ENCODE data around the gene TSPAN5.

The TSPAN5 gene

DNA sequence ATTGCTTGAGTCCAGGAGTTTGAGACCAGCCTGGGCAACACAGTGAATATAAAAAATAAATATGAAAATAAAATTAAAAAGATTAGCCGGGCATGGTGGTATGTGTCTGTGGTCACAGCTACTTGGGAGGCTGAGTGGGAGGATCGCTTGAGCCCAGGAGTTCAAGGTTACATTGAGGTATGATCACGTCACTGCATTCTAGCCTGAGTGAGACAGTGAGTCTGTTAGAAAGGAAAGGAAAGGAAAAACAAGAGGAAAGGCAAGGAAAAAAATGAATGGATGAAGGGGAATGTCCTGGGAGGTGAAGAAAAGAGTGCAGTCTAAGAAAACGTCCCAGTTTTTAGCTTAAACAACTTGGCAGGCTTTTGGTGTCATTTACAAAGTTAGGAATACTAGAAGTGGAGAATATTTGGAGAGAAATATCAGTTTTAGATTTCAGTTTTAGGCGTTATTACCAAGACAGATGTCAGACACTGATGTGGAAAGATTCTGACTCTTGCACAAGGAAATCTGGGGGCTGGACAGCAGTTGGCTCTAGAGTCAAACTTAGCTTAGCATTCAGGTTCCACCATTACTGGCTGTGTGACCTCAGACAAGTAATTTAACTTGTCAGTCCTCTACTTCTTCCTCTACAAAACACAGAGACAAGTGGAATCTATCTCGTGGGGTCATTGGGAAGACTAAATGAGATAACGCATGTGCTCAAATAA is 139.0 kb downstream of the TSPAN5 start:
- H2BK15ac ChIP-seq (ENCODE audit: low read length) = no peak overlapping the region
- H3K4ac ChIP-seq (ENCODE audit: low read length) = no peak overlapping the region
- no peak overlapping the region for H3K18ac ChIP-seq (ENCODE audit: low read length)
- H3K9me3 ChIP-seq (replicated peaks in 1 of 2; ENCODE audit: control insufficient read depth in 2 of 2, insufficient read depth in 1 of 2, low read depth in 1 of 2, low read length in 2 of 2) = no peaks in the 10 kb centered on the region
- no peak overlapping the region for H3K27ac ChIP-seq (replicated peaks; ENCODE audit: low read length)
- no peaks in the 10 kb centered on the region for H3K27me3 ChIP-seq (ENCODE audit: control insufficient read depth in 3 of 3, insufficient read depth in 3 of 3, low read depth in 1 of 3, low read length in 3 of 3)
- H4K91ac ChIP-seq (ENCODE audit: low read depth, low read length, poor library complexity) = no peak overlapping the region
- H3K4me1 ChIP-seq (ENCODE audit: control insufficient read depth in 2 of 2, insufficient read depth in 1 of 2, low read depth in 1 of 2, low read length in 2 of 2) = peaks cover 14 to 22% of the 10 kb centered on the region in 2 donors
- no peak overlapping the region for H3K4me2 ChIP-seq (ENCODE audit: insufficient read depth, low read length, poor library complexity, severe bottlenecking)
- H2BK5ac ChIP-seq (ENCODE audit: low read length) = no peak overlapping the region
- no peak overlapping the region for H2AFZ ChIP-seq (ENCODE audit: low read length)
- no peak overlapping the region for H4K8ac ChIP-seq (ENCODE audit: low read depth, low read length)
- H3K79me1 ChIP-seq (ENCODE audit: low read depth, low read length) = no peaks in the 10 kb centered on the region
- WGBS, 2 donors (ENCODE audit: extremely low coverage in 2 of 2, insufficient read length in 2 of 2, insufficient replicate concordance in 1 of 2) = no CpG with 5 or more reads among the region's 7 CpGs
- no peak for DNase-seq (ENCODE audit: low spot score)
- no peak overlapping the region for H3K4me3 ChIP-seq (ENCODE audit: low read length in 2 of 2)
- H3K36me3 ChIP-seq (replicated peaks in 1 of 2; ENCODE audit: control insufficient read depth in 2 of 2, insufficient read depth in 2 of 2, low read length in 2 of 2) = no peaks in the 10 kb centered on the region
- H3K9ac ChIP-seq (ENCODE audit: low read depth, low read length, poor library complexity) = no peak overlapping the region
- no peak overlapping the region for H3K14ac ChIP-seq (ENCODE audit: low read length)
- no peak overlapping the region for H2AK5ac ChIP-seq (ENCODE audit: low read depth, low read length)
- no peak overlapping the region for H2BK12ac ChIP-seq (ENCODE audit: low read length)
- no peak overlapping the region for H2BK120ac ChIP-seq (ENCODE audit: low read depth, low read length)
- no peak overlapping the region for H3K23ac ChIP-seq (ENCODE audit: low read depth, low read length, poor library complexity)

DNA sequence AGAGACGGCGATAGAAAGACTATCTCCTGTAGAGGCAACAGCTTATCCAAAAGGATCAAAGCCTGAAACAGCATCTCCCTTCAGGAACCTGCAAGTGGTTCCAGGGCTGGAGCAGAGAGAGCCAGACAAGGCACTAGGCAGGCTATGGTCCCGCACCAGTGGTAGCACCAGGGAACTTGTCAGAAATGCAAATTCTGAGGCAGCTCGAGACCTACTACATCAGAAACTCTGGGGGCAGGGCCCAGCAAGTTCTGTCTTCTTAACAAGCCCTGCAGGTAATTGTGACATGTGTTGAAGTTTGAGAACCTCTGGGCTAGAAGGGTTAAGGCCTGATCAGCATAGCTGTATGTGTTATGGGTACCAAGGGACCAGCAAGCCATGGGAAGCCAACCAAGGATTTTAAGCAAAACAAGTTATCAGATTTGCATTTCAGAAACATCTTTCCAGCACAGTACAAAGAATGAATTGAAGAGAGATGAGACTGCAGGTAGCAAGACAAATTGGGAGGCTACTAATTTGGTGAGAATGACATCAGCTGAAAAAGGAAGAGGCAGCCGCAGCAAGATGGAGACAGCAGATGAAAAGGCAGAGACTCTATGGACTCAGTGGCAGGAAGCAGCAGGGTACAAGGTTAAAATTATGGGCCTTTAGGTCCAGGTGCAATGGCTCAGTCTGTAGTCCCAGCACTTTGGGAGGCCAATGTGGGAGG is 139.7 kb downstream of the TSPAN5 start:
- H3K4me1 ChIP-seq (ENCODE audit: control insufficient read depth in 2 of 2, insufficient read depth in 1 of 2, low read depth in 1 of 2, low read length in 2 of 2) = peaks cover 14 to 22% of the 10 kb centered on the region in 2 donors
- no peak overlapping the region for H4K91ac ChIP-seq (ENCODE audit: low read depth, low read length, poor library complexity)
- H3K27ac ChIP-seq (replicated peaks; ENCODE audit: low read length) = no peak overlapping the region
- no peaks in the 10 kb centered on the region for H3K9me3 ChIP-seq (replicated peaks in 1 of 2; ENCODE audit: control insufficient read depth in 2 of 2, insufficient read depth in 1 of 2, low read depth in 1 of 2, low read length in 2 of 2)
- H2BK120ac ChIP-seq (ENCODE audit: low read depth, low read length) = no peak overlapping the region
- H2AK5ac ChIP-seq (ENCODE audit: low read depth, low read length) = no peak overlapping the region
- no peak overlapping the region for H3K18ac ChIP-seq (ENCODE audit: low read length)
- H3K4me2 ChIP-seq (ENCODE audit: insufficient read depth, low read length, poor library complexity, severe bottlenecking) = no peak overlapping the region
- no peaks in the 10 kb centered on the region for H3K79me1 ChIP-seq (ENCODE audit: low read depth, low read length)
- DNase-seq (ENCODE audit: low spot score) = no peak
- H3K14ac ChIP-seq (ENCODE audit: low read length) = no peak overlapping the region
- H2AFZ ChIP-seq (ENCODE audit: low read length) = no peak overlapping the region
- no peak overlapping the region for H3K4ac ChIP-seq (ENCODE audit: low read length)
- no peaks in the 10 kb centered on the region for H3K27me3 ChIP-seq (ENCODE audit: control insufficient read depth in 3 of 3, insufficient read depth in 3 of 3, low read depth in 1 of 3, low read length in 3 of 3)
- no peak overlapping the region for H2BK15ac ChIP-seq (ENCODE audit: low read length)
- no peak overlapping the region for H3K23ac ChIP-seq (ENCODE audit: low read depth, low read length, poor library complexity)
- no peaks in the 10 kb centered on the region for H3K36me3 ChIP-seq (replicated peaks in 1 of 2; ENCODE audit: control insufficient read depth in 2 of 2, insufficient read depth in 2 of 2, low read length in 2 of 2)
- H4K8ac ChIP-seq (ENCODE audit: low read depth, low read length) = no peak overlapping the region
- H2BK5ac ChIP-seq (ENCODE audit: low read length) = no peak overlapping the region
- no peak overlapping the region for H3K9ac ChIP-seq (ENCODE audit: low read depth, low read length, poor library complexity)
- no peak overlapping the region for H3K4me3 ChIP-seq (ENCODE audit: low read length in 2 of 2)
- WGBS, 2 donors (ENCODE audit: extremely low coverage in 2 of 2, insufficient read length in 2 of 2, insufficient replicate concordance in 1 of 2) = no CpG with 5 or more reads among the region's 5 CpGs
- no peak overlapping the region for H2BK12ac ChIP-seq (ENCODE audit: low read length)

DNA sequence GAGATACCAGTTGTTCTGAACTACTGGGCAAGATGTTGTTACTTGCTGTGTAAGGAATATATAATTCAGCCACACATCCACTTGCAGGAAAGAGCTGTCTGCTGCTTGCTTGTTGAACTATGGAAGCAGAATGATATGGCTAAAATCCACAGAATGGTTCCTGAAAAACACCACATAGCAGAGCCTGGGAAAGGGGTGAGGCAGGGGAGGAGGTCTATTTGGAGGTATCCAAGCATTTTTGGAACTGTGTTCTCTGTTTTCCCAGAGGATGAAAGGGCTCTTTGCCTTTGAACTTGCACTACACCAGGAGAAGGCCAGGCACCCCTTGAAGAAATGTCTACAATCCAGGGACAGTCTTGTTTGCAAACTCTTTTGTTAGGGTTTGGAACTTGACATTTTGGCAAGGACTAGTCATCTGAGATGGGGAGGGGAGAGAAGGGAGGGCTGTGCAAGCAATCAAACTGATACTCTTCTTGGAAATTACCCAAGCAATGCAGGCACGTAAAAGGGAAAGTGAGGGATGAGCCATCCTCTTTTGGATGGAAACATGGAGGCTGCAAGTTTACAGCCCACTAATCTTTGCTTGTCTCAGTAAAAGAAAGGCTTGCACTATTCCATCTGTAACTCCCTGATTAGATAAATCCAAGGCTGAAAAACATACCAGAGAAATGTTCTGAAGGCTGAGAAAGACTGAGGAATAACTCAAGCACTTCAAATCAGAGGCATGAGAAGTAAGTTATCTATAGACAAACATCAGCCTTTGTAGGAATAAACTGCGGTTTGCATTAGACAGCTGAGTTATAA is 141.0 kb downstream of the TSPAN5 start:
- no peak overlapping the region for H3K4me3 ChIP-seq (ENCODE audit: low read length in 2 of 2)
- no peak overlapping the region for H2BK120ac ChIP-seq (ENCODE audit: low read depth, low read length)
- no peak overlapping the region for H3K9ac ChIP-seq (ENCODE audit: low read depth, low read length, poor library complexity)
- no peak overlapping the region for H2BK12ac ChIP-seq (ENCODE audit: low read length)
- H4K91ac ChIP-seq (ENCODE audit: low read depth, low read length, poor library complexity) = no peak overlapping the region
- no CpG with 5 or more reads among the region's 2 CpGs for WGBS, 2 donors (ENCODE audit: extremely low coverage in 2 of 2, insufficient read length in 2 of 2, insufficient replicate concordance in 1 of 2)
- no peaks in the 10 kb centered on the region for H3K9me3 ChIP-seq (replicated peaks in 1 of 2; ENCODE audit: control insufficient read depth in 2 of 2, insufficient read depth in 1 of 2, low read depth in 1 of 2, low read length in 2 of 2)
- H2BK5ac ChIP-seq (ENCODE audit: low read length) = no peak overlapping the region
- no peak overlapping the region for H4K8ac ChIP-seq (ENCODE audit: low read depth, low read length)
- H2BK15ac ChIP-seq (ENCODE audit: low read length) = no peak overlapping the region
- no peak overlapping the region for H3K27ac ChIP-seq (replicated peaks; ENCODE audit: low read length)
- H3K14ac ChIP-seq (ENCODE audit: low read length) = no peak overlapping the region
- H3K23ac ChIP-seq (ENCODE audit: low read depth, low read length, poor library complexity) = no peak overlapping the region
- H2AFZ ChIP-seq (ENCODE audit: low read length) = no peak overlapping the region
- no peak overlapping the region for H2AK5ac ChIP-seq (ENCODE audit: low read depth, low read length)
- peaks cover 14% of the 10 kb centered on the region in 2 donors for H3K4me1 ChIP-seq (ENCODE audit: control insufficient read depth in 2 of 2, insufficient read depth in 1 of 2, low read depth in 1 of 2, low read length in 2 of 2)
- no peak overlapping the region for H3K18ac ChIP-seq (ENCODE audit: low read length)
- DNase-seq (ENCODE audit: low spot score) = no peak
- H3K4me2 ChIP-seq (ENCODE audit: insufficient read depth, low read length, poor library complexity, severe bottlenecking) = no peak overlapping the region
- no peaks in the 10 kb centered on the region for H3K36me3 ChIP-seq (replicated peaks in 1 of 2; ENCODE audit: control insufficient read depth in 2 of 2, insufficient read depth in 2 of 2, low read length in 2 of 2)
- H3K4ac ChIP-seq (ENCODE audit: low read length) = no peak overlapping the region
- no peaks in the 10 kb centered on the region for H3K27me3 ChIP-seq (ENCODE audit: control insufficient read depth in 3 of 3, insufficient read depth in 3 of 3, low read depth in 1 of 3, low read length in 3 of 3)
- no peaks in the 10 kb centered on the region for H3K79me1 ChIP-seq (ENCODE audit: low read depth, low read length)
